Neuronal stem cell (in vitro differentiated cells): Measurements from ENCODE around the gene NRXN3.

ENCODE experiments used
- DNase-seq: peaks from one replicate; pipeline ENCODE4 v3.0.0-alpha.2; 2013; ENCODE audit warnings: low spot score
- H2AFZ ChIP-seq: one replicate; pipeline ENCODE4 v1.6.1; 2013; ENCODE audit warnings: mild to moderate bottlenecking, low read length, inconsistent platforms
- H2AK5ac ChIP-seq: 2 replicates; pipeline ENCODE4 v1.6.1; 2013; ENCODE audit warnings: low read depth, mild to moderate bottlenecking, inconsistent platforms, low read length, moderate library complexity, mixed read lengths
- H2BK120ac ChIP-seq: 2 replicates; pipeline ENCODE4 v1.6.1; 2013; ENCODE audit warnings: low read depth, mild to moderate bottlenecking, inconsistent platforms, low read length, moderate library complexity, mixed read lengths
- H2BK12ac ChIP-seq: one replicate; pipeline ENCODE4 v1.6.1; 2013; ENCODE audit warnings: low read length, inconsistent platforms
- H2BK15ac ChIP-seq: 2 replicates; pipeline ENCODE4 v1.6.1; 2013; ENCODE audit warnings: mild to moderate bottlenecking, low read length, inconsistent platforms, mixed read lengths
- H2BK5ac ChIP-seq: one replicate; pipeline ENCODE4 v1.6.1; 2013; ENCODE audit warnings: inconsistent platforms, mild to moderate bottlenecking, low read length, moderate library complexity
- H3K14ac ChIP-seq: one replicate; pipeline ENCODE4 v1.6.1; 2013; ENCODE audit warnings: low read length, inconsistent platforms
- H3K18ac ChIP-seq: 2 replicates; pipeline ENCODE4 v1.6.1; 2013; ENCODE audit warnings: low read length, inconsistent platforms
- H3K23ac ChIP-seq: 2 replicates; pipeline ENCODE4 v1.6.1; 2013; ENCODE audit warnings: low read depth, mild to moderate bottlenecking, mixed read lengths, low read length, inconsistent platforms; ENCODE audit not compliant: poor library complexity
- H3K27ac ChIP-seq: replicated peaks from 3 replicates; pipeline ENCODE4 v1.5.1; 2013; ENCODE audit warnings: low read length, inconsistent platforms
- H3K27me3 ChIP-seq, 3 experiments: 2 replicates each; pipeline ENCODE4 v1.6.1; 2013; ENCODE audit warnings: low read length in 3 of 3, mild to moderate bottlenecking in 2 of 3, inconsistent platforms in 1 of 3, low read depth in 1 of 3, mixed read lengths in 1 of 3, moderate library complexity in 1 of 3; ENCODE audit not compliant: control insufficient read depth in 3 of 3, insufficient read depth in 3 of 3
- H3K36me3 ChIP-seq, 2 donors: replicated peaks in 1 of 2; 2 replicates each; pipeline ENCODE4 v1.6.1; 2013; ENCODE audit warnings: low read length in 2 of 2; ENCODE audit not compliant: control insufficient read depth in 2 of 2, insufficient read depth in 2 of 2
- H3K4ac ChIP-seq: 2 replicates; pipeline ENCODE4 v1.6.1; 2013; ENCODE audit warnings: inconsistent platforms, mild to moderate bottlenecking, low read length, moderate library complexity
- H3K4me1 ChIP-seq, 2 donors: 1 replicate in 1 of 2; 2 replicates in 1 of 2; pipeline ENCODE4 v1.6.1; 2013; ENCODE audit warnings: low read length in 2 of 2, low read depth in 1 of 2; ENCODE audit not compliant: control insufficient read depth in 2 of 2, insufficient read depth in 1 of 2
- H3K4me2 ChIP-seq: one replicate; pipeline ENCODE4 v1.6.1; 2013; ENCODE audit warnings: mild to moderate bottlenecking, low read length, inconsistent platforms; ENCODE audit not compliant: insufficient read depth, poor library complexity, severe bottlenecking
- H3K4me3 ChIP-seq, 2 donors: 2 replicates each; pipeline ENCODE4 v1.5.1; 2013; ENCODE audit warnings: low read length in 2 of 2, mild to moderate bottlenecking in 2 of 2, inconsistent platforms in 1 of 2, moderate library complexity in 1 of 2
- H3K79me1 ChIP-seq: one replicate; pipeline ENCODE4 v1.6.1; 2013; ENCODE audit warnings: low read depth, mild to moderate bottlenecking, inconsistent platforms, low read length, moderate library complexity
- H3K9ac ChIP-seq: one replicate; pipeline ENCODE4 v1.6.1; 2013; ENCODE audit warnings: mild to moderate bottlenecking, low read depth, low read length, inconsistent platforms; ENCODE audit not compliant: poor library complexity
- H3K9me3 ChIP-seq, 2 donors: replicated peaks in 1 of 2; 2 replicates each; pipeline versions ENCODE3 to v1.6.1; 2013; ENCODE audit warnings: low read length in 2 of 2, mild to moderate bottlenecking in 2 of 2, inconsistent platforms in 1 of 2, low read depth in 1 of 2, mixed read lengths in 1 of 2, moderate library complexity in 1 of 2; ENCODE audit not compliant: control insufficient read depth in 2 of 2, insufficient read depth in 1 of 2
- H4K8ac ChIP-seq: one replicate; pipeline ENCODE4 v1.6.1; 2013; ENCODE audit warnings: low read depth, mild to moderate bottlenecking, inconsistent platforms, low read length, moderate library complexity
- H4K91ac ChIP-seq: one replicate; pipeline ENCODE4 v1.6.1; 2013; ENCODE audit warnings: low read length, low read depth, mild to moderate bottlenecking, inconsistent platforms; ENCODE audit not compliant: poor library complexity
- WGBS, 2 donors: extraction: QIAGEN DNeasy Blood & Tissue Kit; methylation state at CpG; one replicate each; pipeline ENCODE4 v1.1.7; 2013; ENCODE audit warnings: missing lambda C conversion rate in 2 of 2, mixed read lengths in 1 of 2; ENCODE audit not compliant: insufficient read length in 2 of 2, insufficient replicate concordance in 1 of 2; ENCODE audit errors: extremely low coverage in 2 of 2; 5-methylcytosine and 5-hydroxymethylcytosine counted together

The NRXN3 gene

DNA sequence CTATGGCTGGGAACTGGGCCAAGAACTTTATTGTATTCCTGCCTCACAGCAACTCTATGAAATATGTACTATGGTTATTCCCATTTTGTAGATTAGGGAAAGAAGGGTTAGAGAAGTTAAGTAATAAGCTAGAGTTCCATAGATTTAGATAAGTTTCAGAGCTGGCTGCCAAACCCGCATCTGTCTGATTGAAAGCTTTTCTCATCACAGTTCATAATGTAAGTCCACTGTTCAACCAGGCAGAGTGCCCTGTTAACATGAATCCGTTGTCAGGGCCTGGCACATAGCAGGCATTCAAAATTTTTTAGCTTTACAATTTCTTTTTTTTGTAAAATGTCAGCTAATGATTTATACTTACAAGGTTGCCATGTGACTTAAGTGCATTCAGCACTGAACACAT is 467.3 kb downstream of the NRXN3 start:
- Histone ChIP-seq H4K91ac (no peak overlapping the region), H2BK5ac (no peak overlapping the region), H3K4ac (no peak overlapping the region), H2BK15ac (no peak overlapping the region), H3K9me3 (no peaks in the 10 kb centered on the region), H3K23ac (no peak overlapping the region), H2AK5ac (no peak overlapping the region), H2BK12ac (no peak overlapping the region), H3K36me3 (no peaks in the 10 kb centered on the region), H3K9ac (no peak overlapping the region), H3K4me3 (no peak overlapping the region), H3K4me2 (no peak overlapping the region), H3K27me3 (no peaks in the 10 kb centered on the region), H3K79me1 (no peaks in the 10 kb centered on the region), H4K8ac (no peak overlapping the region), H3K14ac (no peak overlapping the region), H2AFZ (no peak overlapping the region), H3K4me1 (peaks cover 0 to 10% of the 10 kb centered on the region in 2 donors), H3K27ac (no peak overlapping the region), H2BK120ac (no peak overlapping the region), H3K18ac (no peak overlapping the region)
- WGBS, 2 donors: no CpG with 5 or more reads among the region's 2 CpGs
- DNase-seq: no peak

DNA sequence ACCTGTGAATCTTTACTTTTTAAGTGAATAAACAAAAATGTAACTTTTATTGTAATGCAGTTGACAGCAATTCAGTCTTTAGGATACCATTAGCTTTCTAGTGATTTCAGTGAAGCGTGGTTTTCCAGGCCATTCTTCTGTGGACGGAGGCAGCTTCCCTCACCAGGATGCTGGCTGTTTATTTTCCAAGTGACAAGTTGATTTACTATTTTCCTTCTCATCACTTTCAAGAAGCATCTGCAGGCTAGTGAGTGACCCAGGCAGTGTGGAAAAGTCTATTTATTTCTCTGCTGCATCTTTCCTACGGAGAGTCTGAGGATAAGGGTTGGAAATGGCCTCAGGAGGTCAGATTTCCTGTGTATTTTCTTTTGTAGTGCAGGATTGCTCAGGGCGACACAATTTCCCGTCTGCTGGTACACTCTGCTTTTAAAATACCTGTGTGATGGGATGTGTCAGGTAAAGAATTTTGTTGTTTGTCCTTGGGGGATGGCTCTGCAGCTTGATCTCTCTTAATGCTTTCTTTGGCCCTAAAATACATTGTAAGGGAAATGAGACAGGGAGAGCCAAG is 467.8 kb downstream of the NRXN3 start:
- H3K79me1 ChIP-seq: no peaks in the 10 kb centered on the region
- no peaks in the 10 kb centered on the region for H3K9me3 ChIP-seq
- H3K4me2 ChIP-seq: no peak overlapping the region
- no peak overlapping the region for H2AK5ac ChIP-seq
- no peak overlapping the region for H2BK12ac ChIP-seq
- H3K9ac ChIP-seq: no peak overlapping the region
- H2BK5ac ChIP-seq: no peak overlapping the region
- H2AFZ ChIP-seq: no peak overlapping the region
- H3K23ac ChIP-seq: no peak overlapping the region
- H3K27ac ChIP-seq: no peak overlapping the region
- DNase-seq: no peak
- H4K91ac ChIP-seq: no peak overlapping the region
- no peaks in the 10 kb centered on the region for H3K27me3 ChIP-seq
- H3K4me3 ChIP-seq: no peak overlapping the region
- no peak overlapping the region for H4K8ac ChIP-seq
- no CpG with 5 or more reads among the region's 5 CpGs for WGBS, 2 donors
- H2BK120ac ChIP-seq: no peak overlapping the region
- peaks cover 0 to 10% of the 10 kb centered on the region in 2 donors for H3K4me1 ChIP-seq
- H3K4ac ChIP-seq: no peak overlapping the region
- no peak overlapping the region for H3K14ac ChIP-seq
- no peak overlapping the region for H3K18ac ChIP-seq
- no peak overlapping the region for H2BK15ac ChIP-seq
- H3K36me3 ChIP-seq: no peaks in the 10 kb centered on the region

DNA sequence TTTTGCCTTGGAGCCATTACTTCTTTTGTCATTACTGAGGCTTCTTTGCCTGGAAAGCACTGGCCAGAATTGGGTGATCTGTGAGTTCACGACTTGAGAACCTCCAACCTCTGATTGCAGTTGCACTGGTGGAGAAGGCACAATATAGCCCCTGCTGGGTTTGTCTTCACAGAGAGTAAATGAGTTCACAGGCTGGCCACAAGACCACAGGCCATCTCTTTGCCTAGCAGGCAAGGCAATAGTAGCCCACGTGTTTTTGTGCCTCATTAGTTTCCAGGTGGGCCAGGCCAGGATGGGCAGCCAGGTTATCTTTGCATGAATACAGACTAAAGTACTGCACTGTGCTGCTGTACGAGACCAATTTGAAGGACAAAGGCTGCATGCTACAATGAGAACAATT is 468.8 kb downstream of the NRXN3 start:
- Histone ChIP-seq H3K36me3 (no peaks in the 10 kb centered on the region), H3K79me1 (no peaks in the 10 kb centered on the region), H2AFZ (no peak overlapping the region), H2BK15ac (no peak overlapping the region), H3K4ac (no peak overlapping the region), H3K27me3 (no peaks in the 10 kb centered on the region), H4K91ac (no peak overlapping the region), H3K23ac (no peak overlapping the region), H3K14ac (no peak overlapping the region), H3K9ac (no peak overlapping the region), H2BK12ac (no peak overlapping the region), H3K4me3 (no peak overlapping the region), H2BK5ac (no peak overlapping the region), H3K4me1 (peaks cover 0 to 9% of the 10 kb centered on the region in 2 donors), H4K8ac (no peak overlapping the region), H3K4me2 (no peak overlapping the region), H3K9me3 (no peaks in the 10 kb centered on the region), H2BK120ac (no peak overlapping the region), H2AK5ac (no peak overlapping the region), H3K27ac (no peak overlapping the region), H3K18ac (no peak overlapping the region)
- no CpG with 5 or more reads among the region's 3 CpGs for WGBS, 2 donors
- no peak for DNase-seq

DNA sequence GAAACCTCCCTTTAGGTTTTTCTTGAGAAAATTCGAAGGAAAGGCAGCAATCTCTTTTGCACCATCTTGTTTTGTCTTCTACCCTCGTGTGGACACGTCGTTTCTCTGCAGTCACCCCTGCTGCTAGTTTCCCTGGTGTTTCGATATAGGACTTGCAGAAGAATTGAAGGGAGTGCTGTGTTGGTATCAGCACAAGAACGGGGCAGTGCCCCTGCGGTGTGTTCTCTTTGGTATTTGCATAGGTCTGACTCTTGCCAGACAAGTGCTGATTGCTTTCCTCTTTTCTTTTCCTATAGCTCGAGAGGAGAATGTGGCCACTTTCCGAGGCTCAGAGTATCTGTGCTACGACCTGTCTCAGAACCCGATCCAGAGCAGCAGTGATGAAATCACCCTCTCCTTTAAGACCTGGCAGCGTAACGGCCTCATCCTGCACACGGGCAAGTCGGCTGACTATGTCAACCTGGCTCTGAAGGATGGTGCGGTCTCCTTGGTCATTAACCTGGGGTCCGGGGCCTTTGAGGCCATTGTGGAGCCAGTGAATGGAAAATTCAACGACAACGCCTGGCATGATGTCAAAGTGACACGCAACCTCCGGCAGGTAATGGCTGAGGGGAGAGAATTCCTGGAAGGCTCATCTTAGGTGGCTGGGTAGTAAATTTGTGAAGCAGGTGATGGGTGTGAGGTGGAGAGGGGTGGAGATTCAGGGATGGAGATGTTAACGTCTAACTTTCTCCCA is 474.8 kb downstream of the NRXN3 start:
- Histone ChIP-seq H4K91ac (no peak overlapping the region), H3K18ac (no peak overlapping the region), H3K36me3 (no peaks in the 10 kb centered on the region), H3K9ac (no peak overlapping the region), H2AFZ (no peak overlapping the region), H2BK5ac (no peak overlapping the region), H3K4me3 (no peak overlapping the region), H3K4me1 (no peaks in the 10 kb centered on the region), H3K4ac (no peak overlapping the region), H3K79me1 (no peaks in the 10 kb centered on the region), H3K9me3 (no peaks in the 10 kb centered on the region), H3K27me3 (no peaks in the 10 kb centered on the region), H2BK120ac (no peak overlapping the region), H2BK12ac (no peak overlapping the region), H4K8ac (peak overlapping the region; percentile 44), H2BK15ac (no peak overlapping the region), H3K14ac (no peak overlapping the region), H3K4me2 (no peak overlapping the region), H3K23ac (peak overlapping the region; percentile 19), H2AK5ac (no peak overlapping the region), H3K27ac (no peak overlapping the region)
- no peak for DNase-seq
- WGBS, 2 donors: no CpG with 5 or more reads among the region's 22 CpGs
